Stimulated activated CD8-positive, alpha-beta memory T cell treated with anti-CD3 and anti-CD28 coated beads, Interleukin-7, amount 100 ng/mL, for 1 hour (primary cell): ENCODE results near the gene HDAC5.

Source experiments
- DNase-seq, 2 donors: peaks; one replicate each; pipeline ENCODE4 v3.0.0-alpha.2; 2020; ENCODE audit warnings: low read depth in 2 of 2

The HDAC5 gene

DNA sequence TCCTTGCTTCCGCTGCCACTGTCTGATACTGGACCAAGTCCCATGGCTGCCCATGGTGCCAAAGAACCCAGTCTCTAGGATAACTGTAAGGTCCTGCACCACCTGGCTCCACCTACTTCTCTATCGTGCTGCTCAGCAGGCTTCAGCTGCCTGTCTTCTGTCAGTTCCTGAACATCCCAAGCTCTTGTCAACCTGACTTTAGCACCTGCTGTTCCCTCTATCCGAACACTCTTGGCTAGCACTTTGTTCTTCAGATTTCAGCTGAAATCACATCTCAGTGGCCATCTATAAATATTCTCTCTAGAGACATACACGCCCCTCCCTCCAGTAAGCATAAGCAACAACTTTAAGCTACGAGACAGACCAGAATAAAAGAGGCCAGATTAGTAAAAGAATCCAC is 93.7 kb downstream of the HDAC5 start:
- no peak for DNase-seq
